Measurements from ENCODE around the gene PITPNM3. TPM values are rescaled to one million over a fixed set of nuclear protein-coding genes. Genes with fewer than 3 reads are reported as not detected.

The PITPNM3 gene
- total and polyA plus RNA-seq, 2 of the 8 experiments (the other 6 are each of a cell fraction or from before 2014, with no cell fraction given): 1.7 to 3.1 TPM

DNA sequence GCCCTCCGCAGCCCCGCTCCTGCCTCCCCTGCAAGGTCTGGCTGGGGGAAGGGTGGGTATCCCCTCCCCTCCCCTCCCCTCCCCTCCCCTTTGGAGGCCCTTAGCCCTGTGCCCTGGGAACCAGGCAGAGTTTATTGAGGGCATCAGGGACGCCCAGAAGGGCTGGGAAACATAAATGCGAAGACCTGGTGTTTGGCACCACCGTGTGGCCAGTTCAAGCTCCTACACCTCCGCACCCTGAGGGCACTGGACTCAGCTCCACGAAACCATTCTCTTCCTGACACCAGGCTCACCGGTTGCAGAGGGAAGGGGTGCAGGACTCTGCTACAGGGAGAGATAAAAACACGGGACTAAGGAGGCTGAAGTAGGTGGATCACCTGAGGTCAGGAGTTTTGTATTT is 120.4 kb downstream of the PITPNM3 start:
- DNase-seq (ENCODE audit: low read depth in 1 of 2, low spot score in 2 of 2) (peak in 1 of 2 experiments; percentile 81), FAIRE-seq (peak; percentile 13)
- Histone ChIP-seq H3K23me2 (ENCODE audit: low read depth, low read length) (no peaks in the 10 kb centered on the region), H3K79me1 (ENCODE audit: low read depth, low read length) (no peaks in the 10 kb centered on the region), H3K14ac (ENCODE audit: insufficient read length) (no peak overlapping the region), H2BK20ac (ENCODE audit: low read length) (no peak overlapping the region), H3K56ac (replicated peaks; ENCODE audit: insufficient read length, low read depth, low read length) (no peak overlapping the region), H2BK12ac (ENCODE audit: low read depth, low read length) (0 out of 2 replicates have a peak overlapping the region, but pooled peaks have one; percentile 27), H3K27me3 (replicated peaks in 1 of 4; ENCODE audit: control insufficient read depth in 3 of 4, extremely low read depth in 1 of 4, insufficient read depth in 3 of 4, low read length in 3 of 4) (no peaks in the 10 kb centered on the region), H4K91ac (replicated peaks; ENCODE audit: insufficient read length, low read length) (no peak overlapping the region), H3K27ac (ENCODE audit: low read depth, low read length) (no peak overlapping the region), H2BK120ac (replicated peaks; ENCODE audit: low read depth, low read length) (no peak overlapping the region), H3K23ac (ENCODE audit: insufficient read length) (no peak overlapping the region), H3K79me2 (ENCODE audit: control insufficient read depth in 1 of 2, insufficient read depth in 2 of 2, low read length in 2 of 2) (no peaks in the 10 kb centered on the region), H3K9me3 (ENCODE audit: insufficient read depth in 2 of 2, low read depth in 1 of 2, low read length in 1 of 2) (peaks cover under 1 to 2% of the 10 kb centered on the region in 2 experiments; a peak in 2 of 4 replicates), H2BK5ac (ENCODE audit: low read depth, low read length) (no peak overlapping the region), H3K18ac (ENCODE audit: extremely low read depth, low read length) (peak overlapping the region; percentile 24; the same call in 1 of the 2 replicates), H3K4me2 (ENCODE audit: insufficient read depth in 1 of 2, low read depth in 2 of 2, low read length in 2 of 2) (no peak overlapping the region), H2BK15ac (ENCODE audit: low read length) (no peak overlapping the region), H4K5ac (ENCODE audit: insufficient read length, low read depth, low read length) (no peak overlapping the region), H3K4me1 (replicated peaks in 1 of 4; ENCODE audit: control insufficient read depth in 3 of 4, insufficient read depth in 4 of 4, low read length in 3 of 4) (peaks cover 2 to 21% (median 6%) of the 10 kb centered on the region in 4 experiments), H3K9ac (replicated peaks in 1 of 4; ENCODE audit: extremely low read depth in 1 of 4, low read depth in 3 of 4, low read length in 3 of 4) (no peak overlapping the region), H4K20me1 (replicated peaks in 1 of 2; ENCODE audit: control insufficient read depth in 1 of 2, insufficient read depth in 2 of 2, low read length in 2 of 2) (no peaks in the 10 kb centered on the region), H2AFZ (ENCODE audit: low read length) (0 out of 2 replicates have a peak overlapping the region, but pooled peaks have one; percentile 9), H3K36me3 (ENCODE audit: control insufficient read depth in 2 of 4, insufficient read depth in 4 of 4, low read length in 3 of 4) (no peaks in the 10 kb centered on the region), H3K4ac (replicated peaks; ENCODE audit: insufficient read length, low read depth, low read length) (no peak overlapping the region), H2AK5ac (ENCODE audit: low read depth, low read length) (no peak overlapping the region), H3K4me3 (ENCODE audit: extremely low read depth in 1 of 4, insufficient read depth in 2 of 4, low read depth in 3 of 4, low read length in 4 of 4) (no peak overlapping the region), H4K8ac (ENCODE audit: extremely low read depth, insufficient read depth, low read length) (peak overlapping the region; percentile 47)
- 23% methylated on average over 9 of the region's 9 CpGs; no CpG with 5 or more reads in 1 of the 2 experiments for WGBS, 2 experiments (ENCODE audit: extremely low coverage in 1 of 2, insufficient coverage in 1 of 2, insufficient read length in 1 of 2, insufficient replicate concordance in 2 of 2, low coverage in 1 of 2, low lambda C conversion rate in 2 of 2, missing lambda C conversion rate in 1 of 2)
- peak; percentile 92 to 93 for TF ChIP-seq RAD21 (IDR thresholded peaks at IDR 0.05 in 1 of 2, conservative IDR thresholded peaks at IDR 0.05 in 1 of 2; ENCODE audit: low read depth in 2 of 2, low read length in 2 of 2)
- no peak for TF ChIP-seq ATF2 (IDR thresholded peaks at IDR 0.05; ENCODE audit: low read length)
- TF ChIP-seq CTCF (IDR thresholded peaks at IDR 0.05; ENCODE audit: control extremely low read depth in 1 of 3, insufficient read depth in 1 of 3, low read depth in 1 of 3, low read length in 3 of 3): peak; percentile 79 to 90 (median 89)
- TF ChIP-seq BACH1 (IDR thresholded peaks at IDR 0.05; ENCODE audit: low read length): no peak
- ChIA-PET CTCF (ENCODE audit: partially characterized antibody) (interaction anchor here (0.6 to 5.3 kb wide), 30 partner anchors 13 to 881 kb away, joined by 3 to 60 read pairs (median 4); partner anchors contain the start of gene NLRP1), POLR2A (ENCODE audit: partially characterized antibody) (interaction anchor here (1.0 to 2.0 kb wide), 3 partner anchors 8 to 206 kb away, joined by 3 to 6 read pairs (median 3); partner anchors contain the start of gene PIMREG)
